Esophagus squamous epithelium (tissue), 4 donors: ENCODE data around the gene CCT8.

Source experiments
- POLR2A ChIP-seq, 4 donors: fragments of 450-650 bp; IDR thresholded peaks; one replicate each; pipeline ENCODE4 v1.6.1; 2017; ENCODE audit warnings: antibody characterized with exemption in 4 of 4, mild to moderate bottlenecking in 4 of 4, moderate library complexity in 3 of 4
- TF ChIP-seq, protein P1 (sequence below), 6 experiments: fragments of 450-650 bp in 4 of 6; fragments of 200-600 bp in 2 of 6; sonication (generic) in 2 of 6; IDR thresholded peaks; one replicate each; pipeline ENCODE4 v1.5.1; 2016 to 2019; ENCODE audit warnings: antibody characterized with exemption in 6 of 6, mild to moderate bottlenecking in 4 of 6, moderate library complexity in 4 of 6

DNA sequence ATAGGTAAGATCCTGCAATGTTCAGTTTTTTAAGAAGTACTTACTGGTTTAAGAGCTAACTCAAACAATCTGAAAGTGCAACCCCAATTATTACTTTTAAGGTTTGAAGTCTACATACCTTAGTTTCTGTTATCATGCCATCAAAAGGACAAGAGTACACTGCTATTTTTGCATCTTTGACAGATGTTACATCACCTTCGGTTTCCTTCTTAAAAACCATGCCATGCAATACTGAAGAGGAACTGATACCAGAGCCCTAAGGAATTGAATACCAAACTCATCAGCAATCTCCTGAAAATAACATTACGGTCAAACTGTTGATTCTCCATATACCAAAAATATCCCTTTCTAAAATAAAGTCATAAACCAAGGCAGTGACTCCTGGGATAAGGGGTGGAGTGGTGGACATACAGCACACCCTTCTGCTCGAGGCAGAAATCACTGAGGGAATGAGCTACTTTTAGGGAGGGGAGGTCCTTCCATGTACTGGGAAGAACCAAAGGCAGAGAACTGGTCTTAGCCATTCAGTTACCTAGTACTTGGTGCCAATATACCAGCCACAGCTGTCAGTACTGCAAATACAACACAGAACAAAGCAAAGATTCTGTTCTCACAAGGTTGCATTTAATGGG is 8.5 kb downstream of the CCT8 start:
- TF ChIP-seq, protein P1, sequence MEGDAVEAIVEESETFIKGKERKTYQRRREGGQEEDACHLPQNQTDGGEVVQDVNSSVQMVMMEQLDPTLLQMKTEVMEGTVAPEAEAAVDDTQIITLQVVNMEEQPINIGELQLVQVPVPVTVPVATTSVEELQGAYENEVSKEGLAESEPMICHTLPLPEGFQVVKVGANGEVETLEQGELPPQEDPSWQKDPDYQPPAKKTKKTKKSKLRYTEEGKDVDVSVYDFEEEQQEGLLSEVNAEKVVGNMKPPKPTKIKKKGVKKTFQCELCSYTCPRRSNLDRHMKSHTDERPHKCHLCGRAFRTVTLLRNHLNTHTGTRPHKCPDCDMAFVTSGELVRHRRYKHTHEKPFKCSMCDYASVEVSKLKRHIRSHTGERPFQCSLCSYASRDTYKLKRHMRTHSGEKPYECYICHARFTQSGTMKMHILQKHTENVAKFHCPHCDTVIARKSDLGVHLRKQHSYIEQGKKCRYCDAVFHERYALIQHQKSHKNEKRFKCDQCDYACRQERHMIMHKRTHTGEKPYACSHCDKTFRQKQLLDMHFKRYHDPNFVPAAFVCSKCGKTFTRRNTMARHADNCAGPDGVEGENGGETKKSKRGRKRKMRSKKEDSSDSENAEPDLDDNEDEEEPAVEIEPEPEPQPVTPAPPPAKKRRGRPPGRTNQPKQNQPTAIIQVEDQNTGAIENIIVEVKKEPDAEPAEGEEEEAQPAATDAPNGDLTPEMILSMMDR (IDR thresholded peaks at IDR 0.05), result no peak
- TF ChIP-seq POLR2A (IDR thresholded peaks at IDR 0.05), result no peak
